HG03175 (cell line): ENCODE data around the gene CHD2.
"Not testable (repeated sequence)": the region's sequence is repeated elsewhere in the genome, so short reads cannot be mapped to it uniquely, and the experiment has no call there.

ENCODE experiments used
- ATAC-seq: cut with Tn5 transposase; IDR thresholded peaks from one replicate; pipeline ENCODE4 v1.9.1; 2021; ENCODE audit warnings: mild to moderate bottlenecking, moderate library complexity; ENCODE audit not compliant: unreplicated experiment

CHD2 gene

GRCh38 chr15:92904722-92905571 lies 4.8 kb downstream of the CHD2 start:
- no peak for ATAC-seq

GRCh38 chr15:92906020-92906419 lies 5.9 kb downstream of the CHD2 start:
- no peak for ATAC-seq

DNA sequence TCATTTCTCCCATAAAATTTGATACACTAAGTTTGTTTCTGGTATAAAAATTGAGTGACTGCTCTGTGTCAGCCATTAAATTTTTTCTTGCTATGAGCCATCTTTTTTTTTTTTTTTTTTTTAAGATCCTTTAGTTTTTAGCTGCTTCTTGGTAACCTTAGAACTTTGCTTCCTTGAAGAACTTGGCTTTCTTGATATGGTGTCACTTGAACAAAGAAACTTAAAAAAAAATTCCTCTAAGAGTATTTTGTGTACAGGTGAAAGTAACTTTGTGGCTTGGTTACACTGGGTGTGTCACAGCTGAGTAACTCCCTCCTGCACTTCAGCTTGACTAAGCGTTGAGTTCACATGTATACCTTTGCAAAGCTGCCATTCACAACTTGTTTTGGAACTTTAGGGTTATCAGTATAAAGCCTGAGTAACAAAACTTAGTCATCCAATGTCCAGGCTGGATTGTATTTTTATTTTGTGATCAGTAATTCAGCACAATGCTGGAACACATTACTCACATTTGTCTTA lies 6.5 kb downstream of the CHD2 start:
- ATAC-seq, result peak; percentile 33

GRCh38 chr15:92907229-92907628 lies 7.1 kb downstream of the CHD2 start:
- no peak for ATAC-seq

GRCh38 chr15:92907896-92908712 lies 8.0 kb downstream of the CHD2 start:
- ATAC-seq, result no peak

GRCh38 chr15:92908713-92909057 lies 8.6 kb downstream of the CHD2 start:
- no peak for ATAC-seq

GRCh38 chr15:92909136-92909781 lies 9.1 kb downstream of the CHD2 start:
- no peak for ATAC-seq

DNA sequence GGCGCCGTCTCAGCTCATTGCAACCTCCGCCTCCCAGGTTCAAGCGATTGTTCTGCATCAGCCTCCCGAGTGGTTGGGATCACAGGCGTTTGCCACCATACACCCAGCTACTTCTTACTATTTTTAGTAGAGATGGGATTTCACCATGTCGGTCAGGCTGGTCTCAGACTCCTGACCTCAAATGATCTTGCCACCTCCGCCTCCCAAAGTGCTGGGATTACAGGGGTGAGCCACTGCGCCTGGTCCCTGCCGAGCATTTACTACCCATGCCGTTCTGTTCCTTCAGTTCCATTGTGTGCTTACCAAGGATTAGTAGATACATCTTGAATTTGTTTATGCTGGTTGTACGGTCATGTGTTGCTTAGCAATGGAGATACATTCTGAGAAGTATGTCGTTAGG lies 10.3 kb downstream of the CHD2 start:
- no peak for ATAC-seq

DNA sequence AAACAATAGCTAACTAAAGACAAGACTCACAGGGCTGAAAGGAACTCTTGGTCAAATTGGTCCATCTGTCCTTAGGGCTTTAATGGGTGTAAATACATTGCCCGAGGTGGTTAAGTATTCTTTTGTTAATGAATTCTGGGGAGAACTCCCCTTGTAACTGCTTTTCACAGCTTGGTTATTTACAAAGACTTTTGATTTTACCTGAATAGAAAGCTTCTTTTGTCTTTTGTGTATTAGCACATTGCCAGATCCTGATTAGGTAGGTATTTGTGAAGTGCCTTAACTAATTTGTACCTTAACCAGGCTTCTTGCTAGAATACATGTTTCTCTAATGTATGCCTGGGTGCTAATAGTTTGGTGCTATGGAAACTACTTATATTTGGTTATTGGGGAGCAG lies 14.0 kb downstream of the CHD2 start:
- ATAC-seq, result no peak

- peak; percentile 41 for ATAC-seq
Measured at GRCh38 chr15:92914768-92915221, 14.7 kb downstream of the CHD2 start.

GRCh38 chr15:92915766-92916435 lies 15.8 kb downstream of the CHD2 start:
- no peak for ATAC-seq

- peak; percentile 59 for ATAC-seq
Measured at GRCh38 chr15:92917598-92918407, 17.7 kb downstream of the CHD2 start.

DNA sequence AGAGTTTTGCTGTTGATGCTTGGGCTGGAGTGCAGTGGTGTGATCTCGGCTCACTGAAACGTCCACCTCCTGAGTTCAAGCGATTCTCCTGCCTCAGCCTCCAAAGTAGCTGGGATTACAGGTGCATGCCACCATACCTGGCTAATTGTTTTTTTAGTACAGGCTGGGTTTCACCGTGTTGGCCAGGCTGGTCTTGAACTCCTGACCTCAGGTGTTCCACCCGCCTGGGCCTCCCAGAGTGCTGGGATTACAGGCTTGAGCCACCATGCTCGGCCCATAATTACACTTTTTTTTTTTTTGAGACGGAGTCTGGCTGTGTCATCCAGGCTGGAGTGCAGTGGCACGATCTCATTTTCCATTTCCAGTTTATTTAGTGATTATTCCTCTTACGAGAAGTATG lies 18.8 kb downstream of the CHD2 start:
- not testable (repeated sequence) for ATAC-seq

- ATAC-seq, result no peak
Measured at GRCh38 chr15:92920595-92921161, 20.6 kb downstream of the CHD2 start.

- no peak for ATAC-seq
Measured at GRCh38 chr15:92921215-92922131, 21.3 kb downstream of the CHD2 start.

DNA sequence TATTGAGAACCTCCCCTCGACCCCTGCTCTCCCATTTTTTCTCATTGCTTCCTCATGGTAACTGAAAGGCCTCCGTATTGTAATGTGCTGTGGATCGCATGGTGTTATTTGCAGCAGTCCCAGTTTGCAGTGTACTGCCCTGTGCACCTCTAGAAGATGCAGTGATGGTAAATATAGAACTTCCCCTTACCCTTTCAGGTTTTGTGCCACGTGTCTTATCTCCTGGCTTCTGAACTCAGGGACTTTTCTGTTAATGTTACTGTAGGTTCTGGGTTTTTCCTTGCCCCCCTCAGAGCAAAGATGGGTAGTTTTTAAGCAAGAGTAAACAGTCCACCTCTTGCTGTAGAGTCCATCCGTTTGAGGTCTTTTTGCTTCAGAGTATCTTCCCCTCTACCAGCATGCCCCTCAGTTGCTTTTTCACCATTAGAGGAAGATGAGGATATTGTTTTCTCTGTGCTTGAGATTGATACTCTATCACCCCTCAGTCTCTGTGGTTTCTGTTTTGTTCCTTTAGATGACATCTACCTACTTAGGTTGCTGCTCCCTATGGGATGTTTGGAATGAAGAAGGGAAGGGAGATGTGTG lies 22.4 kb downstream of the CHD2 start:
- no peak for ATAC-seq

DNA sequence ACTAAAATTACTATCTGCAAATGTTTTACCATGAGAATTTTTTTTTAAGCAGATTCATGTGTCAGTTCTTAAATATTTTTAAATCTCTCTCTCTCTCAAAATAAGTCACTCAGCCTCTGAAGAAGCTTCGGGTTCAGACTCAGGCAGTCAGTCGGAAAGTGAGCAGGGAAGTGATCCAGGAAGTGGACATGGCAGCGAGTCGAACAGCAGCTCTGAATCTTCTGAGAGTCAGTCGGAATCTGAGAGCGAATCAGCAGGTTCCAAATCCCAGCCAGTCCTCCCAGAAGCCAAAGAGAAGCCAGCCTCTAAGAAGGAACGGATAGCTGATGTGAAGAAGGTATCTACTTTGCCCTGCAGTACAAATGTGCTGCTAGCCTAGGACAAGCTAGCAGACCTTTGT lies 24.1 kb downstream of the CHD2 start:
- no peak for ATAC-seq

- no peak for ATAC-seq
Measured at GRCh38 chr15:92925454-92925853, 25.3 kb downstream of the CHD2 start.
